ENCODE measurements around the gene BCL11B.

- TF ChIP-seq, protein P1, sequence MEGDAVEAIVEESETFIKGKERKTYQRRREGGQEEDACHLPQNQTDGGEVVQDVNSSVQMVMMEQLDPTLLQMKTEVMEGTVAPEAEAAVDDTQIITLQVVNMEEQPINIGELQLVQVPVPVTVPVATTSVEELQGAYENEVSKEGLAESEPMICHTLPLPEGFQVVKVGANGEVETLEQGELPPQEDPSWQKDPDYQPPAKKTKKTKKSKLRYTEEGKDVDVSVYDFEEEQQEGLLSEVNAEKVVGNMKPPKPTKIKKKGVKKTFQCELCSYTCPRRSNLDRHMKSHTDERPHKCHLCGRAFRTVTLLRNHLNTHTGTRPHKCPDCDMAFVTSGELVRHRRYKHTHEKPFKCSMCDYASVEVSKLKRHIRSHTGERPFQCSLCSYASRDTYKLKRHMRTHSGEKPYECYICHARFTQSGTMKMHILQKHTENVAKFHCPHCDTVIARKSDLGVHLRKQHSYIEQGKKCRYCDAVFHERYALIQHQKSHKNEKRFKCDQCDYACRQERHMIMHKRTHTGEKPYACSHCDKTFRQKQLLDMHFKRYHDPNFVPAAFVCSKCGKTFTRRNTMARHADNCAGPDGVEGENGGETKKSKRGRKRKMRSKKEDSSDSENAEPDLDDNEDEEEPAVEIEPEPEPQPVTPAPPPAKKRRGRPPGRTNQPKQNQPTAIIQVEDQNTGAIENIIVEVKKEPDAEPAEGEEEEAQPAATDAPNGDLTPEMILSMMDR (IDR thresholded peaks at IDR 0.05 in 2 of 3, conservative IDR thresholded peaks at IDR 0.05 in 1 of 3; ENCODE audit: insufficient read depth in 2 of 3, low read depth in 1 of 3, low read length in 3 of 3): no peak
- TF ChIP-seq EZH2 (IDR thresholded peaks at IDR 0.05; ENCODE audit: borderline replicate concordance, low read depth, low read length) (no peak), NFATC3 (IDR thresholded peaks at IDR 0.05) (no peak), KLF10 (CRISPR knock-in tag; IDR thresholded peaks at IDR 0.05) (no peak), ZNF707 (CRISPR knock-in tag; conservative IDR thresholded peaks at IDR 0.05) (no peak), YY1 (IDR thresholded peaks at IDR 0.05; ENCODE audit: borderline replicate concordance in 1 of 3, control insufficient read depth in 1 of 3, extremely low read depth in 1 of 3, insufficient read depth in 3 of 3, insufficient read length in 1 of 3, insufficient replicate concordance in 2 of 3, low read depth in 1 of 3, low read length in 2 of 3) (no peak), YBX1 (IDR thresholded peaks at IDR 0.05) (no peak), FOS (IDR thresholded peaks at IDR 0.05; ENCODE audit: extremely low read depth, insufficient read length) (no peak), RBM22 (IDR thresholded peaks at IDR 0.05; ENCODE audit: low read depth, low read length, poor library complexity, severe bottlenecking) (no peak), NFIC (IDR thresholded peaks at IDR 0.05) (no peak)
- TF ChIP-seq, protein P2, sequence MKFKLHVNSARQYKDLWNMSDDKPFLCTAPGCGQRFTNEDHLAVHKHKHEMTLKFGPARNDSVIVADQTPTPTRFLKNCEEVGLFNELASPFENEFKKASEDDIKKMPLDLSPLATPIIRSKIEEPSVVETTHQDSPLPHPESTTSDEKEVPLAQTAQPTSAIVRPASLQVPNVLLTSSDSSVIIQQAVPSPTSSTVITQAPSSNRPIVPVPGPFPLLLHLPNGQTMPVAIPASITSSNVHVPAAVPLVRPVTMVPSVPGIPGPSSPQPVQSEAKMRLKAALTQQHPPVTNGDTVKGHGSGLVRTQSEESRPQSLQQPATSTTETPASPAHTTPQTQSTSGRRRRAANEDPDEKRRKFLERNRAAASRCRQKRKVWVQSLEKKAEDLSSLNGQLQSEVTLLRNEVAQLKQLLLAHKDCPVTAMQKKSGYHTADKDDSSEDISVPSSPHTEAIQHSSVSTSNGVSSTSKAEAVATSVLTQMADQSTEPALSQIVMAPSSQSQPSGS (CRISPR knock-in tag; IDR thresholded peaks at IDR 0.05): no peak
These were observed 37.3 kb upstream of the BCL11B start for GRCh38 chr14:99309220-99309766.
